Measurements from ENCODE around the gene KHSRP. TPM values are rescaled to one million over a fixed set of nuclear protein-coding genes. Genes with fewer than 3 reads are reported as not detected.

The KHSRP gene
- total RNA-seq, 1 experiment from 2014 or later: 94.5 TPM

DNA sequence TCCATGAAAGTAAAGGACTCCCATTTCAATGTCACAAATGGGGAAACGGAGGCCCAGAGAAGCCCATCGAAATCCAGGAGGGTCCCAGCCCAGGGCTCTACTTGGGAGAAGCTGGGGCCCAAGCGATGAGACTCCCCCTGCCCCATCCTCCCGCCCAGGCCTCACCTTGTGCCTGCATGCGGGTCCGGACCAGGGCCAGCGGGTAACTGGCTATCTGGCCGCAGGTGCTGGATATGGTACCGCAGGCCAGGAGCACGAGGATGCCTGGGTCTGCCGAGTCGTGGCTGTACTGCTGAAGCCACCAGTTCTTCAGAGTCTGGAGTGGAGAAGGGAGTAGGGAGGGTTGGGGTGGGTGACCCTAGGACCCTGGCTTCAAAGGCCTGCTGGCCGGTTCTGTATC lies 19.4 kb upstream of the KHSRP start:
- no peaks in the 10 kb centered on the region for H3K79me2 ChIP-seq (ENCODE audit: low read length)
- H3K9me3 ChIP-seq (ENCODE audit: low read length): no peaks in the 10 kb centered on the region
- DNase-seq: no peak

DNA sequence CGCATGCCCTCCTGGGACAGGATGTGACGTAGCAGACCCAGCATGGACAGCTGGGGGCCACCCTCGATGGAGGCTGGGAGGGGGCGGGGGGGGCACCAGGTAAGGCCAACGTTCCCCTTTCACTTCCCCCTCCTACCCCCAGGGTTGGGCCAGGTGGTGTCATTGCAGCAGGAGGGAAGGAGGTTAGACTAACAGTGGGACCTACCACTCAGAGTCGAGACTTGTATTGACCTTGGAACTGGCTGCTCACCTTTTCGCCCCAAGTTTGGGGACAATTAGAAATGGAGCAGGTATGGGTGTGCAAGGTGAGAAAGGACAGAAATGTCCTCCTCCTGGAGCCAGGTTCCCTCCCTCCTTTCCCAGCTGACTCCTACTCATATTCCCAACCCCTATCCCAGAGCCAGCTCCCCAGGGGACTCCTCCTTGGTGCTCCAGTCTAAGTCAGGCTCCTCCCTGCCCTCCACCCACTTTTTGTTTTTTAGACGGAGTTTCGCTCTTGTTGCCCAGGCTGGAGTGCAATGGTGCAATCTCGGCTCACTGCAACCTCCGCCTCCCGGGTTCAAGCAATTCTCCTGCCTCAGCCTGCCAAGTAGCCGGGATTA lies 17.6 kb upstream of the KHSRP start:
- Histone ChIP-seq H3K36me3 (ENCODE audit: insufficient read depth, low read length) (no peaks in the 10 kb centered on the region), H4K20me1 (ENCODE audit: insufficient read depth, low read depth, low read length) (no peaks in the 10 kb centered on the region), H3K4me3 (ENCODE audit: low read length) (no peak overlapping the region), H3K4me2 (ENCODE audit: low read depth, low read length, poor library complexity, severe bottlenecking) (no peak overlapping the region), H2AFZ (ENCODE audit: low read length) (no peak overlapping the region), H3K27me3 (ENCODE audit: low read length) (no peaks in the 10 kb centered on the region), H3K79me2 (ENCODE audit: low read length) (no peaks in the 10 kb centered on the region), H3K27ac (ENCODE audit: low read length) (no peak overlapping the region), H3K4me1 (ENCODE audit: low read length) (no peaks in the 10 kb centered on the region), H3K9ac (ENCODE audit: low read length) (no peak overlapping the region), H3K9me2 (replicated peaks; ENCODE audit: insufficient read depth, low read length) (no peaks in the 10 kb centered on the region), H3K9me3 (ENCODE audit: low read length) (no peaks in the 10 kb centered on the region)
- DNase-seq: no peak

More for the DNA sequence above, 19.4 kb upstream of the KHSRP start:
- H3K4me1 ChIP-seq (ENCODE audit: low read length): no peaks in the 10 kb centered on the region
- no peak overlapping the region for H3K4me2 ChIP-seq (ENCODE audit: low read depth, low read length, poor library complexity, severe bottlenecking)
- no peak overlapping the region for H3K4me3 ChIP-seq (ENCODE audit: low read length)
- H2AFZ ChIP-seq (ENCODE audit: low read length): no peak overlapping the region
- no peaks in the 10 kb centered on the region for H4K20me1 ChIP-seq (ENCODE audit: insufficient read depth, low read depth, low read length)
- no peak overlapping the region for H3K9ac ChIP-seq (ENCODE audit: low read length)
- no peaks in the 10 kb centered on the region for H3K27me3 ChIP-seq (ENCODE audit: low read length)
- H3K27ac ChIP-seq (ENCODE audit: low read length): no peak overlapping the region
- no peaks in the 10 kb centered on the region for H3K9me2 ChIP-seq (replicated peaks; ENCODE audit: insufficient read depth, low read length)
- H3K36me3 ChIP-seq (ENCODE audit: insufficient read depth, low read length): no peaks in the 10 kb centered on the region

DNA sequence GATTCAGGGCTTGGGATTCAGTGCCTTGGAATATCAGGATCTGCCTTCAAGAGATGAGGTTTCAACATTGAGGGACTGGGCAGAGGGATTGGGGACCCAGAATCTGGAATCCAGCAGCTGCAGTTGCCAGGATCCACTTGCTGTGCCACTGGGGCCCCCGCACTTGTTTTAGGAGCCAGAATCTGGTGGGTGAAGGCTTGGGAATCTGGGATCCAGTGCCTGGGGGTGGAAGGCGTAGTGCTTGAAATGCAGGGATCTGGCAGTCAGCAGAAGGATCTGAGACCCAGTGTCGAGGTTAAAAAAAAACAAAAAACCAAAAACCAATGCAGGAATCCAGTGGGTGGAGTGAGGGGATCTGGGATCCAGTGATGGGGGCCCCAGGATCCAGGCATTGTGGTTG lies 16.3 kb upstream of the KHSRP start:
- H3K27me3 ChIP-seq (ENCODE audit: low read length): no peaks in the 10 kb centered on the region
- H3K27ac ChIP-seq (ENCODE audit: low read length): no peak overlapping the region
- no peaks in the 10 kb centered on the region for H4K20me1 ChIP-seq (ENCODE audit: insufficient read depth, low read depth, low read length)
- H3K36me3 ChIP-seq (ENCODE audit: insufficient read depth, low read length): no peaks in the 10 kb centered on the region
- no peak overlapping the region for H3K4me2 ChIP-seq (ENCODE audit: low read depth, low read length, poor library complexity, severe bottlenecking)
- H2AFZ ChIP-seq (ENCODE audit: low read length): no peak overlapping the region
- H3K9me3 ChIP-seq (ENCODE audit: low read length): no peaks in the 10 kb centered on the region
- no peak overlapping the region for H3K9ac ChIP-seq (ENCODE audit: low read length)
- no peak for DNase-seq
- H3K4me1 ChIP-seq (ENCODE audit: low read length): no peaks in the 10 kb centered on the region
- H3K4me3 ChIP-seq (ENCODE audit: low read length): no peak overlapping the region
- H3K9me2 ChIP-seq (replicated peaks; ENCODE audit: insufficient read depth, low read length): no peaks in the 10 kb centered on the region
- H3K79me2 ChIP-seq (ENCODE audit: low read length): no peaks in the 10 kb centered on the region

DNA sequence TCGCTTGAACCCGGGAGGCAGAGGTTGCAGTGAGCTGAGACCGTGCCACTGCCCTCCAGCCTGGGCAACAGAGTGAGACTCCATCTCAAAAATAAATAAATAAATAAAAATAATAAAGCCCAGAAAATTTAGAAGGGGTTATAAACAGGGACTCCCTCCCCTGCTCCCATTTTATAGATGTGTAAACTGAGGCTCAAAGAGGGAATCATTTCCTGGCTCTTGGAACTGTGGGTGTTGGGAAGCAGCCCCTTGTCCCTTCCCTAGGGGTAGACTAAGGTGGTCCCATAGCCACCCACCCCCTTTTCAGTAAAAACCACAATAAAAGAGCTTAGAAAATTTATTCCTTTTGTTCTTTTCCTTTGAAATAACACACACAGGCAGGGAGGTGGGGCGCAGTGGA lies 15.1 kb upstream of the KHSRP start:
- Histone ChIP-seq H3K79me2 (ENCODE audit: low read length) (no peaks in the 10 kb centered on the region), H3K9ac (ENCODE audit: low read length) (no peak overlapping the region), H3K27ac (ENCODE audit: low read length) (no peak overlapping the region), H3K4me2 (ENCODE audit: low read depth, low read length, poor library complexity, severe bottlenecking) (no peak overlapping the region), H3K4me3 (ENCODE audit: low read length) (no peak overlapping the region), H3K27me3 (ENCODE audit: low read length) (no peaks in the 10 kb centered on the region), H3K36me3 (ENCODE audit: insufficient read depth, low read length) (no peaks in the 10 kb centered on the region), H3K9me3 (ENCODE audit: low read length) (no peaks in the 10 kb centered on the region), H4K20me1 (ENCODE audit: insufficient read depth, low read depth, low read length) (no peaks in the 10 kb centered on the region), H3K9me2 (replicated peaks; ENCODE audit: insufficient read depth, low read length) (no peaks in the 10 kb centered on the region), H2AFZ (ENCODE audit: low read length) (no peak overlapping the region), H3K4me1 (ENCODE audit: low read length) (no peaks in the 10 kb centered on the region)
- DNase-seq: no peak

DNA sequence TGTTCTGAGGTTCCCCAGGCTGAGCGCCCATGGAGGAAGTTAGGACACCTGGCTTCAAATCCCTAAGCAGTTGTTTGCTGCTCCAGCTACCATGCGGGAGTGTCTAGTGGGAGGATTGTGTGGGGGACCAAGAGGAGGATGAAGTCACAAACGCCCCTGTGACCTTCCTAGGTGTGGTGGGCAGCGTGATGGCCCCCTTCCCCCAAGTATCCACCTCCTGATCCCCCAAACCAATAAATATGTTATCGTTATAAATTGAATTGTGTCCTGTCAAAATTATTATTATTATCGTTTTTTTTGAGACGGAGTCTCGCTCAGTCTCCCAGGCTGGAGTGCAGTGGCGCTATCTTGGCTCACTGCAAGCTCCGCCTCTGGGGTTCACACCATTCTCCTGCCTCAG lies 9.1 kb upstream of the KHSRP start, which contains the start of gene SLC25A41:
Gene SLC25A41, minus strand, starts transcription at position 101 of the 400 bp plus-strand sequence. Its CDS starts 70 bp downstream, at position 31.
- Histone ChIP-seq H3K27me3 (ENCODE audit: low read length) (no peaks in the 10 kb centered on the region), H3K9ac (ENCODE audit: low read length) (no peak within 1 kb of the TSS), H3K27ac (ENCODE audit: low read length) (no peak within 1 kb of the TSS), H3K4me3 (ENCODE audit: low read length) (no peak within 1 kb of the TSS), H3K4me1 (ENCODE audit: low read length) (no peaks in the 10 kb centered on the region), H2AFZ (ENCODE audit: low read length) (no peak within 1 kb of the TSS), H3K79me2 (ENCODE audit: low read length) (no peaks in the 10 kb centered on the region), H4K20me1 (ENCODE audit: insufficient read depth, low read depth, low read length) (no peaks in the 10 kb centered on the region), H3K9me3 (ENCODE audit: low read length) (no peaks in the 10 kb centered on the region), H3K36me3 (ENCODE audit: insufficient read depth, low read length) (no peaks in the 10 kb centered on the region), H3K4me2 (ENCODE audit: low read depth, low read length, poor library complexity, severe bottlenecking) (no peak within 1 kb of the TSS), H3K9me2 (replicated peaks; ENCODE audit: insufficient read depth, low read length) (no peaks in the 10 kb centered on the region)
- DNase-seq: no peak

DNA sequence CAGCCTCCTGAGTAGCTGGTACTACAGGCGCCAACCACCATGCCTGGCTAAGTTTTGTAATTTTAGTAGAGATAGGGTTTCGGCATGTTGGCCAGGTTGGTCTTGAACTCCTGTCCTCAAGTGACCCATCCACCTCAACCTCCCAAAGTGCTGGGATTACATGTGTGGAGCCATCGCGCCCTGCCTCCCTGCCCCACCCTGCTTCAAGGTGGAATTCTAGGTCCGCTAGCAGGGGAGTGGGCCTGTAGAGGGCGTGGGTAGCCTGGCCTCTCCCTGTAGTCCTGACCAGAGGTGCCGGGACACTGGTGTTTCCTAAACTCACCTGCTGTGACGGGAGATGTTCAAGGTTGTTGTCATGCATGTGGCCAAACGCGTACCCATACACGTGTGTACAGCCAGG lies 8.6 kb upstream of the KHSRP start:
- no peak overlapping the region for H3K4me3 ChIP-seq (ENCODE audit: low read length)
- no peaks in the 10 kb centered on the region for H3K27me3 ChIP-seq (ENCODE audit: low read length)
- H3K4me2 ChIP-seq (ENCODE audit: low read depth, low read length, poor library complexity, severe bottlenecking): no peak overlapping the region
- H3K9me3 ChIP-seq (ENCODE audit: low read length): no peaks in the 10 kb centered on the region
- H4K20me1 ChIP-seq (ENCODE audit: insufficient read depth, low read depth, low read length): no peaks in the 10 kb centered on the region
- H3K4me1 ChIP-seq (ENCODE audit: low read length): no peaks in the 10 kb centered on the region
- no peak overlapping the region for H2AFZ ChIP-seq (ENCODE audit: low read length)
- H3K27ac ChIP-seq (ENCODE audit: low read length): no peak overlapping the region
- no peak overlapping the region for H3K9ac ChIP-seq (ENCODE audit: low read length)
- no peaks in the 10 kb centered on the region for H3K36me3 ChIP-seq (ENCODE audit: insufficient read depth, low read length)
- no peaks in the 10 kb centered on the region for H3K9me2 ChIP-seq (replicated peaks; ENCODE audit: insufficient read depth, low read length)
- no peaks in the 10 kb centered on the region for H3K79me2 ChIP-seq (ENCODE audit: low read length)
- no peak for DNase-seq

DNA sequence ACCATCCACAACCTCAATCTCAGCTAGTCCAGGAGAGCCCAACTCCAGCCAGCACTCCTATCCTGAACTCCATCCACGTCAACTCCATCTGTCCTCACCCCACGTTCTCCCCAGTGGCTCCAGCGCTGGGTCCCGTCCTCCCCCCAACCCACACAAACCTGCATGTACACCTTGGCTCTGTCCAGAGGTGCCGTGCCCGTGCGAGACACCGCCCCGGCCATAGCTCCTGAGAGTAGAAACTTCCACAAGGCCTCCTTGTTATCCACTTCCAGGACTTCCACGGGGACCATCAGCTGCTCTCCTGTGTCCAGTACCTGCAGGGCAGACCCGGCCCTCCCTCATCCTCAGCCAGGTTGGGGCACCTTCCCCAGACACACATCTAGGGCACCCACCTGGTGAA lies 7.3 kb upstream of the KHSRP start:
- no peak overlapping the region for H3K9ac ChIP-seq (ENCODE audit: low read length)
- no peaks in the 10 kb centered on the region for H4K20me1 ChIP-seq (ENCODE audit: insufficient read depth, low read depth, low read length)

DNA sequence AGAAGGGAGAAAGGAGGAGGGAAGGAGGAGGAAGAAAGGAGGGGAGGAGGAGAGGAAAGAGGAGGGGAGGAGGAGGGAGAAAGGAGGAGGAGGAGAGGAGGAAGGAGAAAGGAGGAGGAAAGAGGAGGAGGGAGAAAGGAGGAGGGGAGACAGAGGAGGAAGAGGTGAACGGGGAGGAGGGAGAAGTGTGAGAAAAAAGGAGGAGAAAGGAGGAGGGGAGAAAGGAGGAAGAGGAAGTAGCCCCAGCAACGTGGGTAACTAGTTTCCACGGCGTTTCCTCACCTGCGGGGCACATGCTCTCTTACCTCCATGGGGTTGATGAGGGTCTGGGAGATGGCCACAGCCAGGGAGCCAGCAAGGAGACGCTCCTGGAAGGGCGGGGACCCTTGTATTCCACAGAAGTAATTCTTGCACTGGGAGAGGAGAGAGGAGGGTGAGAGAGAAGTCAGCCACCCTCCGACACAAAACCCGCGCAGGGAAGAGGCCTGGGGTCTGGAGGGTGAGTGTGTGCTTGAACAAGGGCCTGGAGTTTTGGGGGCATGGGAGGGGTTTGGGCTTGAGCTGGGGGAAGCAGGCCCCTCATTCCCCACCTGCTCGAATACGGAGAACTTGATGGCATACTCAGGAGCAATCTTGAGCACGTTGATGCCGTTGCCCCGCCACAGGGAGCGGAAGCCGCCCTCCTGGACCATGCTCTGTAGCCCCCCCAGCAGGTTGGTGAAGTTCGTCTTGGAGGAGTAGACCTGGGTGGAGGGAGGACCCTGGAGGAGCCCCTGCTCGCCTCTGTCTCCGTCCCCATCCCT lies 5.0 kb upstream of the KHSRP start:
- Histone ChIP-seq H3K36me3 (ENCODE audit: insufficient read depth, low read length) (no peaks in the 10 kb centered on the region), H3K9me3 (ENCODE audit: low read length) (no peaks in the 10 kb centered on the region), H3K4me2 (ENCODE audit: low read depth, low read length, poor library complexity, severe bottlenecking) (no peak overlapping the region), H3K27me3 (ENCODE audit: low read length) (no peaks in the 10 kb centered on the region), H3K4me3 (ENCODE audit: low read length) (no peak overlapping the region), H3K4me1 (ENCODE audit: low read length) (peaks cover 7% of the 10 kb centered on the region), H3K79me2 (ENCODE audit: low read length) (no peaks in the 10 kb centered on the region), H4K20me1 (ENCODE audit: insufficient read depth, low read depth, low read length) (no peaks in the 10 kb centered on the region), H3K27ac (ENCODE audit: low read length) (no peak overlapping the region), H3K9me2 (replicated peaks; ENCODE audit: insufficient read depth, low read length) (no peaks in the 10 kb centered on the region), H3K9ac (ENCODE audit: low read length) (no peak overlapping the region), H2AFZ (ENCODE audit: low read length) (peak overlapping the region; percentile 53; the same call in 1 of the 2 replicates)
- peak; percentile 67 for DNase-seq

More for the DNA sequence above, 7.3 kb upstream of the KHSRP start:
- H3K79me2 ChIP-seq (ENCODE audit: low read length): no peaks in the 10 kb centered on the region
- no peaks in the 10 kb centered on the region for H3K9me3 ChIP-seq (ENCODE audit: low read length)
- DNase-seq: no peak
- H3K27ac ChIP-seq (ENCODE audit: low read length): no peak overlapping the region
- no peak overlapping the region for H2AFZ ChIP-seq (ENCODE audit: low read length)
- no peaks in the 10 kb centered on the region for H3K27me3 ChIP-seq (ENCODE audit: low read length)
- H3K4me1 ChIP-seq (ENCODE audit: low read length): no peaks in the 10 kb centered on the region
- no peaks in the 10 kb centered on the region for H3K9me2 ChIP-seq (replicated peaks; ENCODE audit: insufficient read depth, low read length)
- H3K4me3 ChIP-seq (ENCODE audit: low read length): no peak overlapping the region
- no peak overlapping the region for H3K4me2 ChIP-seq (ENCODE audit: low read depth, low read length, poor library complexity, severe bottlenecking)
- H3K36me3 ChIP-seq (ENCODE audit: insufficient read depth, low read length): no peaks in the 10 kb centered on the region

Data from Karpas-422 (cell line).